Activated T-helper 17 cell treated with anti-CD3 and anti-CD28 coated beads, Interleukin-2, amount 50 U/mL, for 72 hours (primary cell): Measurements from ENCODE around the gene ZFHX2. TPM values are rescaled to one million over a fixed set of nuclear protein-coding genes. Genes with fewer than 3 reads are reported as not detected.
A peak's percentile ranks its signal among the peaks of the same experiment; 100 is the strongest.
"Not testable (repeated sequence)": the region's sequence is repeated elsewhere in the genome, so short reads cannot be mapped to it uniquely, and the experiment has no call there.

Source experiments
- ATAC-seq: fragments of 150-1000 bp; cut with Tn5 transposase; replicated peaks from 2 replicates; pipeline ENCODE4 v1.10.0; 2021; ENCODE audit warnings: mild to moderate bottlenecking, moderate library complexity
- H3K27ac Mint-ChIP-seq: one replicate; pipeline ENCODE4 v1.8.0; 2022; ENCODE audit warnings: mixed read lengths
- H3K27me3 Mint-ChIP-seq: one replicate; pipeline ENCODE4 v1.8.0; 2022; ENCODE audit warnings: mixed read lengths
- H3K36me3 Mint-ChIP-seq: one replicate; pipeline ENCODE4 v1.8.0; 2022; ENCODE audit warnings: low read depth, mild to moderate bottlenecking, mixed read lengths
- H3K4me1 Mint-ChIP-seq: one replicate; pipeline ENCODE4 v1.8.0; 2022; ENCODE audit warnings: mixed read lengths
- H3K4me3 Mint-ChIP-seq: one replicate; pipeline ENCODE4 v1.8.0; 2022; ENCODE audit warnings: mild to moderate bottlenecking, mixed read lengths
- H3K9me3 Mint-ChIP-seq: one replicate; pipeline ENCODE4 v1.8.0; 2022; ENCODE audit warnings: mixed read lengths
- total RNA-seq, 2 donors: library from RNA; stranded (reverse); gene quantifications; one replicate each; pipeline ENCODE4 v1.2.3, GENCODE V29; 2022

ZFHX2 gene
- total RNA-seq, 2 donors from 2014 or later = 2.1 to 2.3 TPM

DNA sequence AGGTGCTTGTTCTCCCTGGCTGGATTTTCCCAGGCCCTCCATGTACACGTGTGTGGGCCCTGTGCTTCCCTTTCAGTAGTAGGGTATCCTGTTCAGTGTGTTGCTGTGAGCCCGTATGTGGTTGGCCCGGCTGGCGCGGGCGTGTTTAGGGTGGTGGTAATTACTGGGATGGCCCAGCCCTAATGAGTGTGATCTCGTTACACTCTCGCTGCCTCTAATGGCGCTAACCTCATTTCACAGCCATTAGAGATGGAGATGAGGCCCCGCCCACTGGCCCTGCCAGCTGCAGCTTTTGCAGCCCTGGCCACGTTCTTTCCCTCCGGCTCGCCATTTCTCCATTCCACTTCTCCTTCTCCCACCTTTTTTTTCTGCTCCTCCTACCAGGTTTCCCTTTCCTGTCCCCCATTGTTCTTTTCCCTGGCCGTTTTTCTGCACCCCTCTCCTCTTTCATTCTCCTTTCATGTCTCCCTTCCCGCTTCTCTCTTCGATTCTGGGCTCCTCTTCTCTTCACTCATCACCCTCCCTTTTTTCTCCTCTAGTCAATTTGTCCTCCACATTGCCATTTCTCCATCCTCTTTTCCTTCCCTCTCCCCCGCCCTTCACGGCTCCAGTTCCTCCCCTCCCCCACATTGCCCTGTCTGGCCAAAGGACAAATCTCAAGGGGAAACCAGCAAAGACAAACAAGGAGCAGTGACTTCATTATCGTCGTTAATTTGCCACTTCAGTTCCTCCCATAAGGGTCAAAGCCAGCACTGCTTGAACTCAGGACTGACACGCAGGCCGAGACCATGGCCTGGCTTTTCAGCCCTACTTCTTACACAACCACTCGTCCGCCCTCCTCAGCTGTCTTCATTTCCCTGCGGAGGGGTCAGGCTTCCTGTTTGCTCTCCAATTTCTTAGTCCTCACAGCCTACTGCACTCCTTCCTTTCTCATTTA, 6.8 kb downstream of the ZFHX2 start:
- Mint-ChIP-seq H3K4me1 (no peaks in the 10 kb centered on the region), H3K4me3 (no peak overlapping the region), H3K36me3 (no peaks in the 10 kb centered on the region), H3K27ac (no peak overlapping the region), H3K9me3 (no peaks in the 10 kb centered on the region), H3K27me3 (no peaks in the 10 kb centered on the region)
- no peak for ATAC-seq

- H3K4me1 Mint-ChIP-seq = no peaks in the 10 kb centered on the region
- no peak overlapping the region for H3K27ac Mint-ChIP-seq
- no peak overlapping the region for H3K4me3 Mint-ChIP-seq
- ATAC-seq = no peak
- no peaks in the 10 kb centered on the region for H3K36me3 Mint-ChIP-seq
- no peaks in the 10 kb centered on the region for H3K27me3 Mint-ChIP-seq
- H3K9me3 Mint-ChIP-seq = no peaks in the 10 kb centered on the region
Observed at GRCh38 chr14:23543403-23543802, 8.2 kb downstream of the ZFHX2 start.

GRCh38 chr14:23542261-23542660, 9.3 kb downstream of the ZFHX2 start:
- no peak for ATAC-seq
- no peak overlapping the region for H3K4me3 Mint-ChIP-seq
- no peaks in the 10 kb centered on the region for H3K9me3 Mint-ChIP-seq
- H3K4me1 Mint-ChIP-seq = no peaks in the 10 kb centered on the region
- H3K27me3 Mint-ChIP-seq = no peaks in the 10 kb centered on the region
- H3K36me3 Mint-ChIP-seq = no peaks in the 10 kb centered on the region
- H3K27ac Mint-ChIP-seq = peak overlapping the region; percentile 6

- Mint-ChIP-seq H3K4me1 (peaks cover 5% of the 10 kb centered on the region), H3K27me3 (no peaks in the 10 kb centered on the region), H3K36me3 (no peaks in the 10 kb centered on the region), H3K27ac (no peak overlapping the region), H3K9me3 (no peaks in the 10 kb centered on the region), H3K4me3 (no peak overlapping the region)
- no peak for ATAC-seq
Observed at GRCh38 chr14:23540141-23540469, 11.5 kb downstream of the ZFHX2 start.

- H3K36me3 Mint-ChIP-seq = no peaks in the 10 kb centered on the region
- peaks cover 5% of the 10 kb centered on the region for H3K4me1 Mint-ChIP-seq
- no peak overlapping the region for H3K27ac Mint-ChIP-seq
- H3K4me3 Mint-ChIP-seq = no peak overlapping the region
- peak; percentile 66 for ATAC-seq
- H3K9me3 Mint-ChIP-seq = no peaks in the 10 kb centered on the region
- H3K27me3 Mint-ChIP-seq = no peaks in the 10 kb centered on the region
Observed at GRCh38 chr14:23539248-23540140, 12.1 kb downstream of the ZFHX2 start.

DNA sequence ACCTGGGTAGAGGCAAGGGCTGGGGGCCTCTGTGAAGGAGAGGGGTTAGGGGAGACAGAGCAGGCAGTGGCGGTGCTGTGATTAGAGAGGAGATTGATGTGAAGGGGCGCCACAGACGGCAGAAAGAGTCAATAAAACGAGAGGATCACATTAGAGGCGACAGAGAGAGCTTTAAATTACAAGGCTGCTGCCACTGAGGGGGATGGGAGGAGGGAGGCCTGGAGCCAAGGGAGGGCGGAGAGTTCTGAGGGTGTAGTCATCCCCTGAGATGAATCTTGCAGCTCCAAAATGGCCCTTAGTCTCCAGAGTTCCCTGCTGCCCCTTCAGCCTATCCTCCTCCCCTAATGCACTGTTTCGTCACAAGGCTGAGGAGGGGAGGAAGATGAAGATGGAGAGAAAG, 12.8 kb downstream of the ZFHX2 start:
- no peaks in the 10 kb centered on the region for H3K36me3 Mint-ChIP-seq
- ATAC-seq = no peak
- H3K4me1 Mint-ChIP-seq = peaks cover 5% of the 10 kb centered on the region
- no peaks in the 10 kb centered on the region for H3K27me3 Mint-ChIP-seq
- peak overlapping the region; percentile 40 for H3K27ac Mint-ChIP-seq
- no peak overlapping the region for H3K4me3 Mint-ChIP-seq
- H3K9me3 Mint-ChIP-seq = no peaks in the 10 kb centered on the region

DNA sequence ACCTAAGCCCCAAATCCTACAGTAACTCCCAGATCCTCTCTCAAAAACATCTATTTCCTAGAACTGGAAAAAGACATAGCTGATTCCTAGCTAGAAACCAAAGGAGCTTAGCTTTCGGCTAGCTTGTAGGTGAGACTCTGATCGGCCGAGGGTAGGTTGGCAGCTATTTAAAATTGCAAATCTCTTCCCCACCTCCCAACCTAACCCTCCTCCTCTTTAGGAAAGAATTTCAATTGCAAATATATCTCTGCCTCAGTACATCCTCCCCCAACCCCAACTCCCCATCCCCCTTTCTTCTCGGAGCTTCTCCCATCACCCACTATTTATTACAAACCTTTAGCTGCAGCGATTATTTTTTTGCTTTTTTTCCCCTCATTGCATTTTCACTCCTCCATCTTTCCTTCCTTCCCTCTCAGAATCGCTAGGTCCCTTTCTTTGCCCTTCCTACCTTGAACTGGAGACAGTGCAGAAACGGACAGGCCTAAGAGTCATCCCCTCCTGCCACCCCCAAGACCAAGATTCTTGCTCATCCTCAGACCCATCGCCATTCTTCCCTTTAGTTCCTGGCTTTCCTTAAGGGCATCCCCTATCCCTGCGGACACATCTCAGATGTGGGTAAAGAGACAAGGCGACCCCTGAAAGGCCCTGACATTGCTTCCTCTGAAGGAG, 13.4 kb downstream of the ZFHX2 start:
- no peak overlapping the region for H3K4me3 Mint-ChIP-seq
- no peaks in the 10 kb centered on the region for H3K36me3 Mint-ChIP-seq
- peak overlapping the region; percentile 40 for H3K27ac Mint-ChIP-seq
- peaks cover 5% of the 10 kb centered on the region for H3K4me1 Mint-ChIP-seq
- ATAC-seq = no peak
- no peaks in the 10 kb centered on the region for H3K27me3 Mint-ChIP-seq
- H3K9me3 Mint-ChIP-seq = no peaks in the 10 kb centered on the region

GRCh38 chr14:23537351-23538049, 14.1 kb downstream of the ZFHX2 start:
- Mint-ChIP-seq H3K9me3 (no peaks in the 10 kb centered on the region), H3K36me3 (no peaks in the 10 kb centered on the region), H3K4me3 (no peak overlapping the region), H3K4me1 (peaks cover 5% of the 10 kb centered on the region), H3K27ac (peak overlapping the region; percentile 40), H3K27me3 (no peaks in the 10 kb centered on the region)
- ATAC-seq = no peak

- H3K4me3 Mint-ChIP-seq, ATAC-seq, H3K9me3 Mint-ChIP-seq, H3K36me3 Mint-ChIP-seq, H3K4me1 Mint-ChIP-seq, H3K27ac Mint-ChIP-seq, H3K27me3 Mint-ChIP-seq: not testable (repeated sequence)
Observed at GRCh38 chr14:23536906-23537305, 14.7 kb downstream of the ZFHX2 start.

GRCh38 chr14:23536494-23536893, 15.1 kb downstream of the ZFHX2 start:
- H3K4me1 Mint-ChIP-seq = peaks cover 5% of the 10 kb centered on the region
- no peak overlapping the region for H3K4me3 Mint-ChIP-seq
- H3K36me3 Mint-ChIP-seq = no peaks in the 10 kb centered on the region
- H3K27ac Mint-ChIP-seq = no peak overlapping the region
- no peaks in the 10 kb centered on the region for H3K27me3 Mint-ChIP-seq
- no peaks in the 10 kb centered on the region for H3K9me3 Mint-ChIP-seq
- ATAC-seq = no peak

DNA sequence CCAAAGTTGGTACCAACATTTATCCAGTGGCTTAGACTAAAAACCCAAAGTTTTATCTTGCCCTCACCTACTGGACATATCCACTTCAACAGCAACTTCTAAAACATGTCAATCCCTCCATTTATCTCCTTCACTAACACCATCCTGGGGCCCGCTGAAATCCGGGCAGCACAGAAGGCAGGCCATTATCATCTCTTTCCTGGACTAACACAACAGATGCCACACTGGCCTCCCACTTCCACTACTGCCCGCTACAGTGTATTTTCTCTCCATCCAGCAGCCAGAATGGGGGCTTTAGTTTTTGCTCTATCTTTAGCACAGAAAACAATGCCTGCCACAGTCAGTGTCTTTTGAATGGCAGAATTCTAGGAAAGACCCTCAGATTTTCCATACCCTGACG, 15.6 kb downstream of the ZFHX2 start:
- Mint-ChIP-seq H3K27me3 (no peaks in the 10 kb centered on the region), H3K4me3 (no peak overlapping the region), H3K9me3 (no peaks in the 10 kb centered on the region), H3K36me3 (no peaks in the 10 kb centered on the region), H3K27ac (no peak overlapping the region), H3K4me1 (peaks cover 5% of the 10 kb centered on the region)
- ATAC-seq = no peak

GRCh38 chr14:23533652-23534435, 17.7 kb downstream of the ZFHX2 start:
- H3K27me3 Mint-ChIP-seq = no peaks in the 10 kb centered on the region
- ATAC-seq = no peak

DNA sequence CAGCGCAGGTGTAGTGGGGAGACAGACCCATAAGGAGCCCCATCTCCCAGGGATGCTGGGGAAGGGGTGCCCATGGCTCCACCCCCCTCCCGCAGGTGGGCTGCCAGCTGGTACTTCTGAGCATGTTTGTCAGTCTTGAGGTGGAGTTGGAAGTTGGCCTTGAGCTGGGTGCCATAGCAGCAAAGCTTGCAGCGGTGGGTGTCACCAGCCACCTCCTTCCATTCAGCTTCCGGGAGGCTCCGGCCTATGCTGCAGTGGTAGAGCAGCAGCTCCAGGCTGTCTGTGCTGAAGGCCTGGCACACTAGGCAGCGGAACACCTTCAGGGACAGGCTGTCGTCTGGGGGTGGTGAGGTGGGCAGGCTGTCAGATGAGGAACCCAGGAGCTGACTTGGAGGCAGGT, 18.9 kb downstream of the ZFHX2 start:
- no peak for ATAC-seq
- Mint-ChIP-seq H3K9me3 (no peaks in the 10 kb centered on the region), H3K27me3 (no peaks in the 10 kb centered on the region), H3K27ac (no peak overlapping the region), H3K4me1 (peaks cover 5% of the 10 kb centered on the region), H3K4me3 (no peak overlapping the region), H3K36me3 (no peaks in the 10 kb centered on the region)

More at GRCh38 chr14:23533652-23534435, 17.7 kb downstream of the ZFHX2 start:
- H3K4me3 Mint-ChIP-seq = no peak overlapping the region
- no peak overlapping the region for H3K27ac Mint-ChIP-seq
- no peaks in the 10 kb centered on the region for H3K36me3 Mint-ChIP-seq
- H3K4me1 Mint-ChIP-seq = peaks cover 5% of the 10 kb centered on the region
- no peaks in the 10 kb centered on the region for H3K9me3 Mint-ChIP-seq
